ENCODE measurements around the gene SSB. TPM values are rescaled to one million over a fixed set of nuclear protein-coding genes. Genes with fewer than 3 reads are reported as not detected.
A peak's percentile ranks its signal among the peaks of the same experiment; 100 is the strongest.
"Not testable (repeated sequence)": the region's sequence is repeated elsewhere in the genome, so short reads cannot be mapped to it uniquely, and the experiment has no call there.

The SSB gene
- total and polyA plus RNA-seq, 9 of the 15 experiments (the other 6 are each of a cell fraction or from before 2014, with no cell fraction given): 317 to 849 (median 515) TPM

DNA sequence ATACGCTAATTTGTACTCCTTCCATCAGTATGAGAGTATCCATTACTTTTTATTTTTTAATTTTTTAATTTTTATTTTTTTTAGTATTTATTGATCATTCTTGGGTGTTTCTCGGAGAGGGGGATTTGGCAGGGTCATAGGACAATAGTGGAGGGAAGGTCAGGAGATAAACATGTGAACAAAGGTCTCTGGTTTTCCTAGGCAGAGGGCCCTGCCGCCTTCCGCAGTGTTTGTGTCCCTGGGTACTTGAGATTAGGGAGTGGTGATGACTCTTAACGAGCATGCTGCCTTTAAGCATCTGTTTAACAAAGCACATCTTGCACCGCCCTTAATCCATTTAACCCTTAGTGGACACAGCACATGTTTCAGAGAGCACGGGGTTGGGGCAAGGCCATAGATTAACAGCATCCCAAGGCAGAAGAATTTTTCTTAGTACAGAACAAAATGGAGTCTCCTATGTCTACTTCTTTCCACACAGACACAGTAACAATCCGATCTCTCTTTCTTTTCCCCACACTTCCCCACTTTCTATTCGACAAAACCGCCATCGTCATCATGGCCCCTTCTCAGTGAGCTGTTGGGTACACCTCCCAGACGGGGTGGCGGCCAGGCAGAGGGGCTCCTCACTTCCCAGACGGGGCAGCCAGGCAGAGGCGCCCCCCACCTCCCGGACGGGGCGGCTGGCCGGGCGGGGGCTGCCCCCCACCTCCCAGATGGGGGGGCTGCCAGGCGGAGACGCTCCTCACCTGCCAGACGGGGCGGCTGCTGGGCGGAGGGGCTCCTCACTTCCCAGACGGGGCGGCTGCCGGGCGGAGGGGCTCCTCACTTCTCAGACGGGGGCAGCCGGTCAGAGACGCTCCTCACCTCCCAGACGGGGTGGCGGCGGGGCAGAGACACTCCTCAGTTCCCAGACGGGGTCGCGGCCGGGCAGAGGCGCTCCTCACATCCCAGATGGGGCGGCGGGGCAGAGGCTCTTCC is 56.9 kb downstream of the SSB start:
- H3K36me3 ChIP-seq (ENCODE audit: control insufficient read depth, insufficient read depth, low read length); H3K27me3 ChIP-seq (ENCODE audit: control insufficient read depth in 2 of 2, insufficient read depth in 2 of 2, low read length in 2 of 2); FAIRE-seq; intact Hi-C loops (cut with micrococcal nuclease); ATAC-seq; H3K4me3 ChIP-seq; H3K4me2 ChIP-seq (ENCODE audit: insufficient read depth, low read length); BruUV-seq (replicated peaks); DNase-seq (ENCODE audit: extremely low read depth in 1 of 4, low spot score in 3 of 4); H4K20me1 ChIP-seq (replicated peaks; ENCODE audit: control insufficient read depth, insufficient read depth, low read length); CTCF ChIA-PET (ENCODE audit: low intra/inter-chr PET ratio); H2AFZ ChIP-seq (ENCODE audit: low read depth, low read length); H3K9me1 ChIP-seq (ENCODE audit: control insufficient read depth, insufficient read depth, low read length); in situ Hi-C loops (cut with MboI); POLR2A ChIA-PET; H3K9me3 ChIP-seq (replicated peaks; ENCODE audit: control insufficient read depth, insufficient read depth, low read depth, low read length); H3K9ac ChIP-seq (ENCODE audit: insufficient read depth in 1 of 2, low read depth in 2 of 2, low read length in 2 of 2): not testable (repeated sequence)
- H3K4me1 ChIP-seq (replicated peaks in 1 of 2; ENCODE audit: control insufficient read depth in 2 of 2, insufficient read depth in 2 of 2, low read length in 2 of 2): peaks cover 15 to 16% of the 10 kb centered on the region in 2 experiments; a peak in 4 of 5 replicates
- WGBS (ENCODE audit: insufficient coverage, low coverage, missing lambda C conversion rate): 69% methylated on average over 15 of the region's 42 CpGs
- H3K79me2 ChIP-seq (ENCODE audit: control insufficient read depth, insufficient read depth, low read length): peaks cover 74% of the 10 kb centered on the region
- H3K27ac ChIP-seq (ENCODE audit: extremely low read depth, low read depth, low read length): peak overlapping the region; percentile 25; the same call in 1 of the 3 replicates
- TF ChIP-seq CBFA2T2 (conservative IDR thresholded peaks at IDR 0.05) (peak; percentile 77), SMARCA4 (IDR thresholded peaks at IDR 0.05) (peak; percentile 31; the same call in 1 of the 2 replicates), ARID1B (IDR thresholded peaks at IDR 0.05) (peak; percentile 64), MTA2 (IDR thresholded peaks at IDR 0.05; ENCODE audit: low read depth) (peak; percentile 8; the same call in 1 of the 2 replicates), MAX (CRISPR knock-in tag; IDR thresholded peaks at IDR 0.05) (peak; percentile 75), HDAC1 (IDR thresholded peaks at IDR 0.05) (peak in 1 of 2 experiments; percentile 37; a peak in 1 of 4 replicates), ZBTB33 (CRISPR knock-in tag; IDR thresholded peaks at IDR 0.05) (peak; percentile 86), ZNF592 (IDR thresholded peaks at IDR 0.05) (peak; percentile 69), CHAMP1 (IDR thresholded peaks at IDR 0.05) (peak; percentile 75; the same call in 1 of the 2 replicates), CXXC5 (CRISPR knock-in tag; IDR thresholded peaks at IDR 0.05) (peak; percentile 40; the same call in 1 of the 2 replicates), TRIM24 (IDR thresholded peaks at IDR 0.05) (peak; percentile 55 to 62; a peak in 3 of 4 replicates), SOX6 (IDR thresholded peaks at IDR 0.05) (peak; percentile 56; the same call in 1 of the 2 replicates)
